ENCODE results near the gene RGS3.

RGS3 gene

GRCh38 chr9:113479174-113479621, 15.7 kb downstream of the RGS3 start:
- DNase-seq (ENCODE audit: extremely low read depth, insufficient read length): no peak
- Histone ChIP-seq H3K4me3 (replicated peaks; ENCODE audit: low read depth, low read length) (no peak overlapping the region), H3K36me3 (ENCODE audit: control insufficient read depth, insufficient read depth, low read length) (no peaks in the 10 kb centered on the region), H3K27me3 (replicated peaks; ENCODE audit: control insufficient read depth, insufficient read depth, low read length) (no peaks in the 10 kb centered on the region)
- no peak for TF ChIP-seq CTCF (IDR thresholded peaks at IDR 0.05; ENCODE audit: insufficient read depth, low read length, poor library complexity, severe bottlenecking)

GRCh38 chr9:113480612-113481011, 17.1 kb downstream of the RGS3 start:
- no peaks in the 10 kb centered on the region for H3K27me3 ChIP-seq (replicated peaks; ENCODE audit: control insufficient read depth, insufficient read depth, low read length)
- no peak overlapping the region for H3K4me3 ChIP-seq (replicated peaks; ENCODE audit: low read depth, low read length)
- no peak for DNase-seq (ENCODE audit: extremely low read depth, insufficient read length)
- no peak for TF ChIP-seq CTCF (IDR thresholded peaks at IDR 0.05; ENCODE audit: insufficient read depth, low read length, poor library complexity, severe bottlenecking)
- no peaks in the 10 kb centered on the region for H3K36me3 ChIP-seq (ENCODE audit: control insufficient read depth, insufficient read depth, low read length)

GRCh38 chr9:113481176-113481787, 17.8 kb downstream of the RGS3 start:
- Histone ChIP-seq H3K27me3 (replicated peaks; ENCODE audit: control insufficient read depth, insufficient read depth, low read length) (no peaks in the 10 kb centered on the region), H3K36me3 (ENCODE audit: control insufficient read depth, insufficient read depth, low read length) (no peaks in the 10 kb centered on the region), H3K4me3 (replicated peaks; ENCODE audit: low read depth, low read length) (no peak overlapping the region)
- no peak for DNase-seq (ENCODE audit: extremely low read depth, insufficient read length)
- no peak for TF ChIP-seq CTCF (IDR thresholded peaks at IDR 0.05; ENCODE audit: insufficient read depth, low read length, poor library complexity, severe bottlenecking)

GRCh38 chr9:113482341-113482740, 18.8 kb downstream of the RGS3 start:
- Histone ChIP-seq H3K36me3 (ENCODE audit: control insufficient read depth, insufficient read depth, low read length) (no peaks in the 10 kb centered on the region), H3K27me3 (replicated peaks; ENCODE audit: control insufficient read depth, insufficient read depth, low read length) (no peaks in the 10 kb centered on the region), H3K4me3 (replicated peaks; ENCODE audit: low read depth, low read length) (no peak overlapping the region)
- DNase-seq (ENCODE audit: extremely low read depth, insufficient read length): no peak
- no peak for TF ChIP-seq CTCF (IDR thresholded peaks at IDR 0.05; ENCODE audit: insufficient read depth, low read length, poor library complexity, severe bottlenecking)

- Histone ChIP-seq H3K27me3 (replicated peaks; ENCODE audit: control insufficient read depth, insufficient read depth, low read length) (no peaks in the 10 kb centered on the region), H3K36me3 (ENCODE audit: control insufficient read depth, insufficient read depth, low read length) (no peaks in the 10 kb centered on the region), H3K4me3 (replicated peaks; ENCODE audit: low read depth, low read length) (no peak overlapping the region)
- TF ChIP-seq CTCF (IDR thresholded peaks at IDR 0.05; ENCODE audit: insufficient read depth, low read length, poor library complexity, severe bottlenecking): no peak
- DNase-seq (ENCODE audit: extremely low read depth, insufficient read length): no peak
Observed at GRCh38 chr9:113482991-113483675, 19.6 kb downstream of the RGS3 start.

Data from GM06990 (cell line).